ENCODE results near the gene CD300LF.

GRCh38 chr17:74731347-74731605 lies 18.6 kb upstream of the CD300LF start:
- TF ChIP-seq CTCF (IDR thresholded peaks at IDR 0.05) (no peak), ZFX (IDR thresholded peaks at IDR 0.05; ENCODE audit: borderline replicate concordance) (no peak)

Measured in 22Rv1 (cell line).